Measurements from ENCODE around the gene CNGB1. TPM values are rescaled to one million over a fixed set of nuclear protein-coding genes. Genes with fewer than 3 reads are reported as not detected.

The CNGB1 gene
- total RNA-seq, 1 experiment from 2014 or later = not detected

DNA sequence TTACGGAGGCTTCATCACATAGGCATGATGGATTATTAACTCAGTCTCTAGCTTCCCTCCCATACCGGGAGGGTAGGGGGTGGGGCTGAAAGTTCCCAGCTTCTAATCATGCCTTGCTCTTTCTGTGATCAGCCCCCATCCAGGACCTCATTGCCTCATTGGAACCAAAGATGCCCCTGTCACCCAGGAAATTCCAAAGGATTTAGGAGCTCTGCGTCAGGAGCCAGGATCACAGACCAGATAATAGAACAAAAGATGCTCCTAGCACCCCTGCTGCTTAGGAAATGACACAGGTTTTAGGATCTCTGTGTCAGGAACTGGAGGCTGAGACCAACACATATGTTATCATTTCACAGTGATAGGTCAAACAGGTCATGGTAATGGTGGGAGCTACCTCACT lies 40.0 kb upstream of the CNGB1 start (continued):
- TF ChIP-seq ZNF532 (CRISPR knock-in tag; IDR thresholded peaks at IDR 0.05; ENCODE audit: borderline replicate concordance) (no peak), CBFB (CRISPR knock-in tag; IDR thresholded peaks at IDR 0.05; ENCODE audit: low read depth) (no peak)
- TF ChIP-seq, protein P1, sequence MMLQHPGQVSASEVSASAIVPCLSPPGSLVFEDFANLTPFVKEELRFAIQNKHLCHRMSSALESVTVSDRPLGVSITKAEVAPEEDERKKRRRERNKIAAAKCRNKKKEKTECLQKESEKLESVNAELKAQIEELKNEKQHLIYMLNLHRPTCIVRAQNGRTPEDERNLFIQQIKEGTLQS (CRISPR knock-in tag; conservative IDR thresholded peaks at IDR 0.05) = no peak

DNA sequence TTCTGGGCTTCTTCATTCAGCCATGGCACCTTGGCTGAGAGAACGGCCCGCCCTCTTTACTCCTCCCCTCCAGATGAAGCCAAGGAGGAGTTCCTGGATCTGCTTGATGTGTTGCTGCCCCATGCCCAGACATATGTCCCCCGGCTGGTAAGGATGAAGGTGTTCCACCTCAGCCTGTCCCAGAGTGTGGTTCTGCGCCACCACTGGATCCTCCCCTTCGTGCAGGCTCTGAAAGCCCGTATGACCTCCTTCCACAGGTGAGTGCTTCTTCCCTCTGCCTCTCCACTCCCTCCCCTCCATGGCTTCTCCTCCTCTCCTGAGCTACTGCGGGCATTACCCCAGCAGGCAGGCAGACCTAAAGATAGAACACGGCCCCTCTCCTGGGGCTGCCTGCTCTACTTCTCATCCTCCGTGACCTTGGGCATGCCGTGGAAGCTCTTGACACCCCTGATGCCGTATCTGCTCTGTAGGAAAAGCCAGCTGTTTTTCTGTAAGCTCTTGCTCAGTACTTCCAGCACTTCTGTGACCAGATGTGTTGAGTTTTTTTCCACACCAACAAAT lies 39.0 kb upstream of the CNGB1 start:
- ATAC-seq (no peak), DNase-seq (ENCODE audit: low spot score) (no peak)
- Mint-ChIP-seq H3K4me1 (peaks cover 13% of the 10 kb centered on the region), H3K27me3 (ENCODE audit: low read depth) (no peaks in the 10 kb centered on the region), H3K27ac (no peak overlapping the region), H3K9me3 (peaks cover 7% of the 10 kb centered on the region; the same call in 1 of the 2 replicates), H3K4me3 (no peak overlapping the region), H3K36me3 (peaks cover 33% of the 10 kb centered on the region)
- CTCF ChIA-PET = interaction anchor here (0.7 to 2.3 kb wide), 6 partner anchors 9 to 103 kb away, joined by 3 to 9 read pairs (median 4); no protein-coding TSS in a partner anchor
- POLR2A ChIA-PET = no interaction called here
- TF ChIP-seq SMAD3 (CRISPR knock-in tag; IDR thresholded peaks at IDR 0.05; ENCODE audit: borderline replicate concordance) (no peak), JUN (CRISPR knock-in tag; IDR thresholded peaks at IDR 0.05) (no peak), EMX1 (CRISPR knock-in tag; IDR thresholded peaks at IDR 0.05) (no peak), HMGA2 (CRISPR knock-in tag; IDR thresholded peaks at IDR 0.05) (no peak), TP53 (CRISPR knock-in tag; IDR thresholded peaks at IDR 0.05) (no peak), ZNF138 (CRISPR knock-in tag; conservative IDR thresholded peaks at IDR 0.05) (no peak), NR1H2 (CRISPR knock-in tag; IDR thresholded peaks at IDR 0.05) (no peak), TCF7 (CRISPR knock-in tag; IDR thresholded peaks at IDR 0.05; ENCODE audit: low read depth) (no peak), FOXP1 (CRISPR knock-in tag; IDR thresholded peaks at IDR 0.05; ENCODE audit: borderline replicate concordance) (no peak), JAZF1 (CRISPR knock-in tag; IDR thresholded peaks at IDR 0.05) (no peak), FOXK1 (CRISPR knock-in tag; IDR thresholded peaks at IDR 0.05) (no peak), KAT7 (CRISPR knock-in tag; IDR thresholded peaks at IDR 0.05; ENCODE audit: borderline replicate concordance) (no peak)
- TF ChIP-seq, protein P2, sequence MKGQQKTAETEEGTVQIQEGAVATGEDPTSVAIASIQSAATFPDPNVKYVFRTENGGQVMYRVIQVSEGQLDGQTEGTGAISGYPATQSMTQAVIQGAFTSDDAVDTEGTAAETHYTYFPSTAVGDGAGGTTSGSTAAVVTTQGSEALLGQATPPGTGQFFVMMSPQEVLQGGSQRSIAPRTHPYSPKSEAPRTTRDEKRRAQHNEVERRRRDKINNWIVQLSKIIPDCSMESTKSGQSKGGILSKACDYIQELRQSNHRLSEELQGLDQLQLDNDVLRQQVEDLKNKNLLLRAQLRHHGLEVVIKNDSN (CRISPR knock-in tag; IDR thresholded peaks at IDR 0.05) = no peak
- TF ChIP-seq, protein P3, sequence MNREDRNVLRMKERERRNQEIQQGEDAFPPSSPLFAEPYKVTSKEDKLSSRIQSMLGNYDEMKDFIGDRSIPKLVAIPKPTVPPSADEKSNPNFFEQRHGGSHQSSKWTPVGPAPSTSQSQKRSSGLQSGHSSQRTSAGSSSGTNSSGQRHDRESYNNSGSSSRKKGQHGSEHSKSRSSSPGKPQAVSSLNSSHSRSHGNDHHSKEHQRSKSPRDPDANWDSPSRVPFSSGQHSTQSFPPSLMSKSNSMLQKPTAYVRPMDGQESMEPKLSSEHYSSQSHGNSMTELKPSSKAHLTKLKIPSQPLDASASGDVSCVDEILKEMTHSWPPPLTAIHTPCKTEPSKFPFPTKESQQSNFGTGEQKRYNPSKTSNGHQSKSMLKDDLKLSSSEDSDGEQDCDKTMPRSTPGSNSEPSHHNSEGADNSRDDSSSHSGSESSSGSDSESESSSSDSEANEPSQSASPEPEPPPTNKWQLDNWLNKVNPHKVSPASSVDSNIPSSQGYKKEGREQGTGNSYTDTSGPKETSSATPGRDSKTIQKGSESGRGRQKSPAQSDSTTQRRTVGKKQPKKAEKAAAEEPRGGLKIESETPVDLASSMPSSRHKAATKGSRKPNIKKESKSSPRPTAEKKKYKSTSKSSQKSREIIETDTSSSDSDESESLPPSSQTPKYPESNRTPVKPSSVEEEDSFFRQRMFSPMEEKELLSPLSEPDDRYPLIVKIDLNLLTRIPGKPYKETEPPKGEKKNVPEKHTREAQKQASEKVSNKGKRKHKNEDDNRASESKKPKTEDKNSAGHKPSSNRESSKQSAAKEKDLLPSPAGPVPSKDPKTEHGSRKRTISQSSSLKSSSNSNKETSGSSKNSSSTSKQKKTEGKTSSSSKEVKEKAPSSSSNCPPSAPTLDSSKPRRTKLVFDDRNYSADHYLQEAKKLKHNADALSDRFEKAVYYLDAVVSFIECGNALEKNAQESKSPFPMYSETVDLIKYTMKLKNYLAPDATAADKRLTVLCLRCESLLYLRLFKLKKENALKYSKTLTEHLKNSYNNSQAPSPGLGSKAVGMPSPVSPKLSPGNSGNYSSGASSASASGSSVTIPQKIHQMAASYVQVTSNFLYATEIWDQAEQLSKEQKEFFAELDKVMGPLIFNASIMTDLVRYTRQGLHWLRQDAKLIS (CRISPR knock-in tag; IDR thresholded peaks at IDR 0.05; ENCODE audit: borderline replicate concordance) = no peak
- TF ChIP-seq, protein P4, sequence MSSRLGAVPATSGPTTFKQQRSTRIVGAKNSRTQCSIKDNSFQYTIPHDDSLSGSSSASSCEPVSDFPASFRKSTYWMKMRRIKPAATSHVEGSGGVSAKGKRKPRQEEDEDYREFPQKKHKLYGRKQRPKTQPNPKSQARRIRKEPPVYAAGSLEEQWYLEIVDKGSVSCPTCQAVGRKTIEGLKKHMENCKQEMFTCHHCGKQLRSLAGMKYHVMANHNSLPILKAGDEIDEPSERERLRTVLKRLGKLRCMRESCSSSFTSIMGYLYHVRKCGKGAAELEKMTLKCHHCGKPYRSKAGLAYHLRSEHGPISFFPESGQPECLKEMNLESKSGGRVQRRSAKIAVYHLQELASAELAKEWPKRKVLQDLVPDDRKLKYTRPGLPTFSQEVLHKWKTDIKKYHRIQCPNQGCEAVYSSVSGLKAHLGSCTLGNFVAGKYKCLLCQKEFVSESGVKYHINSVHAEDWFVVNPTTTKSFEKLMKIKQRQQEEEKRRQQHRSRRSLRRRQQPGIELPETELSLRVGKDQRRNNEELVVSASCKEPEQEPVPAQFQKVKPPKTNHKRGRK (CRISPR knock-in tag; IDR thresholded peaks at IDR 0.05; ENCODE audit: borderline replicate concordance) = no peak
- TF ChIP-seq, protein P5, sequence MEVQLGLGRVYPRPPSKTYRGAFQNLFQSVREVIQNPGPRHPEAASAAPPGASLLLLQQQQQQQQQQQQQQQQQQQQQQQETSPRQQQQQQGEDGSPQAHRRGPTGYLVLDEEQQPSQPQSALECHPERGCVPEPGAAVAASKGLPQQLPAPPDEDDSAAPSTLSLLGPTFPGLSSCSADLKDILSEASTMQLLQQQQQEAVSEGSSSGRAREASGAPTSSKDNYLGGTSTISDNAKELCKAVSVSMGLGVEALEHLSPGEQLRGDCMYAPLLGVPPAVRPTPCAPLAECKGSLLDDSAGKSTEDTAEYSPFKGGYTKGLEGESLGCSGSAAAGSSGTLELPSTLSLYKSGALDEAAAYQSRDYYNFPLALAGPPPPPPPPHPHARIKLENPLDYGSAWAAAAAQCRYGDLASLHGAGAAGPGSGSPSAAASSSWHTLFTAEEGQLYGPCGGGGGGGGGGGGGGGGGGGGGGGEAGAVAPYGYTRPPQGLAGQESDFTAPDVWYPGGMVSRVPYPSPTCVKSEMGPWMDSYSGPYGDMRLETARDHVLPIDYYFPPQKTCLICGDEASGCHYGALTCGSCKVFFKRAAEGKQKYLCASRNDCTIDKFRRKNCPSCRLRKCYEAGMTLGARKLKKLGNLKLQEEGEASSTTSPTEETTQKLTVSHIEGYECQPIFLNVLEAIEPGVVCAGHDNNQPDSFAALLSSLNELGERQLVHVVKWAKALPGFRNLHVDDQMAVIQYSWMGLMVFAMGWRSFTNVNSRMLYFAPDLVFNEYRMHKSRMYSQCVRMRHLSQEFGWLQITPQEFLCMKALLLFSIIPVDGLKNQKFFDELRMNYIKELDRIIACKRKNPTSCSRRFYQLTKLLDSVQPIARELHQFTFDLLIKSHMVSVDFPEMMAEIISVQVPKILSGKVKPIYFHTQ (CRISPR knock-in tag; IDR thresholded peaks at IDR 0.05) = no peak

All from WTC11 (cell line).